ENCODE results near the gene STMN3. TPM values are rescaled to one million over a fixed set of nuclear protein-coding genes. Genes with fewer than 3 reads are reported as not detected.
"Not testable (repeated sequence)": the region's sequence is repeated elsewhere in the genome, so short reads cannot be mapped to it uniquely, and the experiment has no call there.

The STMN3 gene
- total and polyA plus RNA-seq, 5 donors from 2014 or later: 11.7 to 64.6 (median 13.2) TPM

GRCh38 chr20:63639093-63639975, 13.9 kb downstream of the STMN3 start:
- Mint-ChIP-seq H3K27me3 (no peaks in the 10 kb centered on the region), H3K4me1 (peaks cover 9 to 53% (median 30%) of the 10 kb centered on the region in 4 donors)
- peak overlapping the region; percentile 89 for H3K4me3 ChIP-seq (ENCODE audit: low read depth, low read length)

GRCh38 chr20:63636752-63637628, 16.2 kb downstream of the STMN3 start:
- Histone ChIP-seq H3K27me3 (ENCODE audit: control insufficient read depth, insufficient read depth, low read length) (no peaks in the 10 kb centered on the region), H3K4me1 (ENCODE audit: control insufficient read depth, insufficient read depth, low read length, poor library complexity, severe bottlenecking) (peaks cover 79% of the 10 kb centered on the region), H3K27ac (ENCODE audit: insufficient read depth, low read length, poor library complexity, severe bottlenecking) (peak overlapping the region; percentile 94), H3K9me3 (ENCODE audit: control insufficient read depth in 2 of 2, low read length in 2 of 2) (no peaks in the 10 kb centered on the region), H3K4me3 (ENCODE audit: low read depth, low read length) (peak overlapping the region; percentile 21), H3K36me3 (ENCODE audit: control insufficient read depth, insufficient read depth, low read length) (no peaks in the 10 kb centered on the region)
- peaks cover 11% of the 10 kb centered on the region for H3K36me3 Mint-ChIP-seq
- peaks cover 13 to 65% (median 40%) of the 10 kb centered on the region in 4 donors for H3K4me1 Mint-ChIP-seq
- ATAC-seq (ENCODE audit: low read depth in 2 of 2) (no peak), DNase-seq (no peak)
- peak overlapping the region; percentile 99 to 100 (median 100) for H3K27ac Mint-ChIP-seq
- peak overlapping the region; percentile 21 to 77 (median 44) for H3K4me3 Mint-ChIP-seq
- H3K27me3 Mint-ChIP-seq: no peaks in the 10 kb centered on the region
- peaks cover 0 to 1% (median 0%) of the 10 kb centered on the region in 7 donors for H3K9me3 Mint-ChIP-seq

More at GRCh38 chr20:63639093-63639975, 13.9 kb downstream of the STMN3 start:
- DNase-seq: peak; percentile 60 to 96 (median 81)
- Histone ChIP-seq H3K36me3 (ENCODE audit: control insufficient read depth, insufficient read depth, low read length) (no peaks in the 10 kb centered on the region), H3K4me1 (ENCODE audit: control insufficient read depth, insufficient read depth, low read length, poor library complexity, severe bottlenecking) (peaks cover 66% of the 10 kb centered on the region), H3K27me3 (ENCODE audit: control insufficient read depth, insufficient read depth, low read length) (no peaks in the 10 kb centered on the region), H3K9me3 (ENCODE audit: control insufficient read depth in 2 of 2, low read length in 2 of 2) (no peaks in the 10 kb centered on the region), H3K27ac (ENCODE audit: insufficient read depth, low read length, poor library complexity, severe bottlenecking) (peak overlapping the region; percentile 94)
- Mint-ChIP-seq H3K4me3 (peak overlapping the region; percentile 95 to 98 (median 96)), H3K27ac (peak overlapping the region; percentile 100), H3K9me3 (peaks cover 0 to 1% (median 0%) of the 10 kb centered on the region in 7 donors), H3K36me3 (peaks cover 11% of the 10 kb centered on the region)
- ATAC-seq (ENCODE audit: low read depth in 2 of 2): peak; percentile 63 to 65

- Mint-ChIP-seq H3K9me3 (peaks cover 0 to 1% (median 0%) of the 10 kb centered on the region in 7 donors), H3K4me1 (peaks cover 13 to 76% (median 40%) of the 10 kb centered on the region in 4 donors), H3K27me3 (no peaks in the 10 kb centered on the region), H3K4me3 (peak overlapping the region; percentile 84 to 92 (median 90)), H3K36me3 (peaks cover 11% of the 10 kb centered on the region), H3K27ac (peak overlapping the region; percentile 99)
- no peaks in the 10 kb centered on the region for H3K9me3 ChIP-seq (ENCODE audit: control insufficient read depth in 2 of 2, low read length in 2 of 2)
- peak overlapping the region; percentile 73 for H3K4me3 ChIP-seq (ENCODE audit: low read depth, low read length)
- DNase-seq: peak; percentile 69 to 90 (median 87)
- peak overlapping the region; percentile 94 for H3K27ac ChIP-seq (ENCODE audit: insufficient read depth, low read length, poor library complexity, severe bottlenecking)
- H3K4me1 ChIP-seq (ENCODE audit: control insufficient read depth, insufficient read depth, low read length, poor library complexity, severe bottlenecking): peaks cover 88% of the 10 kb centered on the region
- no peaks in the 10 kb centered on the region for H3K36me3 ChIP-seq (ENCODE audit: control insufficient read depth, insufficient read depth, low read length)
- ATAC-seq (ENCODE audit: low read depth in 2 of 2): peak; percentile 67 to 76
- no peaks in the 10 kb centered on the region for H3K27me3 ChIP-seq (ENCODE audit: control insufficient read depth, insufficient read depth, low read length)
Measured at GRCh38 chr20:63635431-63636141, 17.6 kb downstream of the STMN3 start.

DNA sequence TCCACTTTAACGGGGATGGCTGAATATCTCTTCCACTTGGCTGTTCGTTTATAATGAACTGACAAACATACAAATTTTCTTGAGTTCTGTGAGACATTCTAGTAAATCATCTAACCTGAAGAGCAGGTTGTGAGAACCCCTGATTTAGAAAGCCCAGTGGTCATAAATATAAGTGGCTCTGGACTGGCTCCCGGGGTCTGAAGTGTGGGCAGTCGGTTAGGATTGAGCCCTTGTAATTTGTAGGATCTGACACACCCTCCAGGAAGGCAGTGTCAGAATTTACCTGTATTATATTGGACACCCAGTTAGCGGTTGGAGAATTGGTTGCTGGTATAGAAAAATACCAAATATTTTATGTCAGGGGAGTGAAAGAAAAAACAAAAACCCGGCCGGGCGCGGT, 19.5 kb downstream of the STMN3 start:
- Histone ChIP-seq H3K27ac (ENCODE audit: insufficient read depth, low read length, poor library complexity, severe bottlenecking) (peak overlapping the region; percentile 94), H3K36me3 (ENCODE audit: control insufficient read depth, insufficient read depth, low read length) (no peaks in the 10 kb centered on the region), H3K9me3 (ENCODE audit: control insufficient read depth in 2 of 2, low read length in 2 of 2) (no peaks in the 10 kb centered on the region), H3K27me3 (ENCODE audit: control insufficient read depth, insufficient read depth, low read length) (no peaks in the 10 kb centered on the region), H3K4me1 (ENCODE audit: control insufficient read depth, insufficient read depth, low read length, poor library complexity, severe bottlenecking) (peaks cover 83% of the 10 kb centered on the region), H3K4me3 (ENCODE audit: low read depth, low read length) (no peak overlapping the region)
- Mint-ChIP-seq H3K4me1 (peaks cover 13 to 81% (median 39%) of the 10 kb centered on the region in 4 donors), H3K36me3 (peaks cover 1% of the 10 kb centered on the region), H3K9me3 (no peaks in the 10 kb centered on the region), H3K27ac (peak overlapping the region; percentile 69 to 99 (median 95)), H3K27me3 (no peaks in the 10 kb centered on the region), H3K4me3 (peak overlapping the region; percentile 43 to 77 (median 70))
- no peak for DNase-seq
- ATAC-seq (ENCODE audit: low read depth in 2 of 2): no peak

- H3K4me3 ChIP-seq (ENCODE audit: low read depth, low read length); H3K36me3 Mint-ChIP-seq; H3K27me3 Mint-ChIP-seq; H3K36me3 ChIP-seq (ENCODE audit: control insufficient read depth, insufficient read depth, low read length); ATAC-seq (ENCODE audit: low read depth in 2 of 2); H3K9me3 ChIP-seq (ENCODE audit: control insufficient read depth in 2 of 2, low read length in 2 of 2); DNase-seq; H3K9me3 Mint-ChIP-seq; H3K27ac ChIP-seq (ENCODE audit: insufficient read depth, low read length, poor library complexity, severe bottlenecking); H3K27me3 ChIP-seq (ENCODE audit: control insufficient read depth, insufficient read depth, low read length): not testable (repeated sequence)
- H3K4me1 Mint-ChIP-seq: peaks cover 13 to 69% (median 35%) of the 10 kb centered on the region in 4 donors
- H3K4me1 ChIP-seq (ENCODE audit: control insufficient read depth, insufficient read depth, low read length, poor library complexity, severe bottlenecking): peaks cover 69% of the 10 kb centered on the region
- peak overlapping the region in 2 of 4 donors; percentile 22 to 56 for H3K4me3 Mint-ChIP-seq
- peak overlapping the region; percentile 42 to 63 (median 54) for H3K27ac Mint-ChIP-seq
Measured at GRCh38 chr20:63631426-63631825, 21.8 kb downstream of the STMN3 start.

GRCh38 chr20:63630956-63631355, 22.3 kb downstream of the STMN3 start:
- H3K27me3 ChIP-seq (ENCODE audit: control insufficient read depth, insufficient read depth, low read length); H3K36me3 Mint-ChIP-seq; H3K9me3 ChIP-seq (ENCODE audit: control insufficient read depth in 2 of 2, low read length in 2 of 2); H3K27me3 Mint-ChIP-seq; ATAC-seq (ENCODE audit: low read depth in 2 of 2); H3K4me3 ChIP-seq (ENCODE audit: low read depth, low read length); H3K36me3 ChIP-seq (ENCODE audit: control insufficient read depth, insufficient read depth, low read length); H3K9me3 Mint-ChIP-seq; DNase-seq; H3K27ac ChIP-seq (ENCODE audit: insufficient read depth, low read length, poor library complexity, severe bottlenecking): not testable (repeated sequence)
- Mint-ChIP-seq H3K4me1 (peaks cover 13 to 68% (median 34%) of the 10 kb centered on the region in 4 donors), H3K4me3 (peak overlapping the region in 3 of 4 donors; percentile 9 to 56 (median 22)), H3K27ac (peak overlapping the region in 2 of 3 donors; percentile 54 to 63)
- H3K4me1 ChIP-seq (ENCODE audit: control insufficient read depth, insufficient read depth, low read length, poor library complexity, severe bottlenecking): peaks cover 71% of the 10 kb centered on the region

Data from CD4-positive, CD25-positive, alpha-beta regulatory T cell (primary cell).